A549 treated with Mapracorat at 1 μM for 4 hours (cell line): ENCODE results near the gene TMEM132D. TPM values are rescaled to one million over a fixed set of nuclear protein-coding genes. Genes with fewer than 3 reads are reported as not detected.

ENCODE experiments used
- total RNA-seq: library from RNA; stranded (reverse); fragments of 200-300 nt; extraction: Qiagen RNA extraction; gene quantifications from 5 replicates; pipeline ENCODE4 v1.2.3, GENCODE V29; 2022

The TMEM132D gene
- not detected in 5 replicates for total RNA-seq

GRCh38 chr12:129903956-129904829 lies at the start of gene TMEM132D:
Gene TMEM132D, minus strand, starts transcription at chr12:129904025.

